Endodermal cell (in vitro differentiated cells): Measurements from ENCODE around the gene PNCK. TPM values are rescaled to one million over a fixed set of nuclear protein-coding genes. Genes with fewer than 3 reads are reported as not detected.
A peak's percentile ranks its signal among the peaks of the same experiment; 100 is the strongest.

Experiments
- DNase-seq: peaks from one replicate; pipeline ENCODE4 v3.0.0-alpha.2; 2017
- H3K27ac ChIP-seq: 2 replicates; pipeline ENCODE4 v1.5.1; 2013; ENCODE audit warnings: mild to moderate bottlenecking, low read depth, low read length, moderate library complexity
- H3K27me3 ChIP-seq: 2 replicates; pipeline ENCODE4 v1.6.1; 2013; ENCODE audit warnings: mild to moderate bottlenecking, low read length, moderate library complexity; ENCODE audit not compliant: insufficient read depth, control insufficient read depth, poor library complexity, severe bottlenecking
- H3K36me3 ChIP-seq: 2 replicates; pipeline ENCODE4 v1.7.0; 2013; ENCODE audit warnings: mild to moderate bottlenecking, low read length, moderate library complexity; ENCODE audit not compliant: control insufficient read depth, insufficient read depth
- H3K4me1 ChIP-seq: one replicate; pipeline ENCODE4 v1.7.0; 2013; ENCODE audit warnings: low read length; ENCODE audit not compliant: control insufficient read depth, insufficient read depth
- H3K4me3 ChIP-seq: 2 replicates; pipeline ENCODE4 v1.5.1; 2013; ENCODE audit warnings: mild to moderate bottlenecking, low read length, moderate library complexity
- H3K9ac ChIP-seq: 2 replicates; pipeline ENCODE4 v1.6.1; 2013; ENCODE audit warnings: mild to moderate bottlenecking, low read length, moderate library complexity; ENCODE audit not compliant: poor library complexity, severe bottlenecking; ENCODE audit errors: extremely low read depth
- H3K9me3 ChIP-seq: 2 replicates; pipeline ENCODE4 v1.6.1; 2013; ENCODE audit warnings: mild to moderate bottlenecking, low read length, moderate library complexity; ENCODE audit not compliant: control insufficient read depth
- H3K27ac Mint-ChIP-seq: 2 replicates; pipeline ENCODE4 v1.8.0; 2020; ENCODE audit warnings: mixed read lengths
- H3K27me3 Mint-ChIP-seq: 2 replicates; pipeline ENCODE4 v1.8.0; 2021; ENCODE audit warnings: mild to moderate bottlenecking, mixed read lengths; ENCODE audit not compliant: insufficient read depth
- H3K36me3 Mint-ChIP-seq: 2 replicates; pipeline ENCODE4 v1.8.0; 2020; ENCODE audit warnings: low read depth, mixed read lengths
- H3K4me1 Mint-ChIP-seq: 2 replicates; pipeline ENCODE4 v1.8.0; 2020; ENCODE audit warnings: mixed read lengths
- H3K4me3 Mint-ChIP-seq: 2 replicates; pipeline ENCODE4 v1.8.0; 2020; ENCODE audit warnings: mild to moderate bottlenecking, moderate library complexity, mixed read lengths
- H3K9me3 Mint-ChIP-seq: 2 replicates; pipeline ENCODE4 v1.8.0; 2020; ENCODE audit warnings: mild to moderate bottlenecking, mixed read lengths
- CTCF ChIP-seq: fragments of 200-600 bp; sonication (generic); conservative IDR thresholded peaks from 2 replicates; pipeline ENCODE4 v1.5.0; 2021; ENCODE audit warnings: antibody characterized with exemption, mild to moderate bottlenecking
- WGBS, 2 experiments: methylation state at CpG; one replicate each; pipeline versions ENCODE4 v1.1.5 to v1.1.7; 2013; ENCODE audit warnings: missing lambda C conversion rate in 2 of 2, mixed read lengths in 1 of 2; ENCODE audit not compliant: insufficient coverage in 1 of 2, insufficient read length in 1 of 2; 5-methylcytosine and 5-hydroxymethylcytosine counted together
- total RNA-seq, 2 donors: library from RNA; stranded (reverse); fragmentation: NEBNext Ultra II Directional in 1 of 2; extraction: Animal tissue kit (Norgen Biotek cat#: 25700) in 1 of 2; gene quantifications; 2 replicates in 1 of 2; 3 replicates in 1 of 2; pipeline ENCODE4 v1.2.1, GENCODE V29; 2021

The PNCK gene
- total RNA-seq, 2 donors from 2014 or later = 2.8 to 12.9 TPM

GRCh38 chrX:153688506-153688905, 14.9 kb upstream of the PNCK start:
- 0% methylated on average over 49 of the region's 57 CpGs; no CpG with 5 or more reads in 1 of the 2 experiments for WGBS, 2 experiments
- Histone ChIP-seq H3K9ac (no peak overlapping the region), H3K4me1 (no peaks in the 10 kb centered on the region), H3K27me3 (no peaks in the 10 kb centered on the region), H3K36me3 (no peaks in the 10 kb centered on the region), H3K27ac (no peak overlapping the region), H3K4me3 (no peak overlapping the region), H3K9me3 (no peaks in the 10 kb centered on the region)
- Mint-ChIP-seq H3K27me3 (no peaks in the 10 kb centered on the region), H3K9me3 (peaks cover 48% of the 10 kb centered on the region), H3K27ac (no peak overlapping the region), H3K4me1 (peaks cover 9% of the 10 kb centered on the region), H3K36me3 (peaks cover 7% of the 10 kb centered on the region), H3K4me3 (peak overlapping the region; percentile 40)
- no peak for DNase-seq
- TF ChIP-seq CTCF = no peak

- Mint-ChIP-seq H3K4me3 (peak overlapping the region; percentile 47), H3K36me3 (peaks cover 7% of the 10 kb centered on the region), H3K27me3 (no peaks in the 10 kb centered on the region), H3K4me1 (peaks cover 9% of the 10 kb centered on the region), H3K27ac (no peak overlapping the region), H3K9me3 (peaks cover 49% of the 10 kb centered on the region)
- H3K9ac ChIP-seq = no peak overlapping the region
- H3K4me3 ChIP-seq = no peak overlapping the region
- H3K27ac ChIP-seq = no peak overlapping the region
- no peak for DNase-seq
- TF ChIP-seq CTCF = no peak
- no peaks in the 10 kb centered on the region for H3K36me3 ChIP-seq
- H3K4me1 ChIP-seq = no peaks in the 10 kb centered on the region
- WGBS, 2 experiments = 0% methylated on average over 29 of the region's 69 CpGs; no CpG with 5 or more reads in 1 of the 2 experiments
- H3K9me3 ChIP-seq = no peaks in the 10 kb centered on the region
- H3K27me3 ChIP-seq = no peaks in the 10 kb centered on the region
Measured at GRCh38 chrX:153688071-153688470, 14.5 kb upstream of the PNCK start.

DNA sequence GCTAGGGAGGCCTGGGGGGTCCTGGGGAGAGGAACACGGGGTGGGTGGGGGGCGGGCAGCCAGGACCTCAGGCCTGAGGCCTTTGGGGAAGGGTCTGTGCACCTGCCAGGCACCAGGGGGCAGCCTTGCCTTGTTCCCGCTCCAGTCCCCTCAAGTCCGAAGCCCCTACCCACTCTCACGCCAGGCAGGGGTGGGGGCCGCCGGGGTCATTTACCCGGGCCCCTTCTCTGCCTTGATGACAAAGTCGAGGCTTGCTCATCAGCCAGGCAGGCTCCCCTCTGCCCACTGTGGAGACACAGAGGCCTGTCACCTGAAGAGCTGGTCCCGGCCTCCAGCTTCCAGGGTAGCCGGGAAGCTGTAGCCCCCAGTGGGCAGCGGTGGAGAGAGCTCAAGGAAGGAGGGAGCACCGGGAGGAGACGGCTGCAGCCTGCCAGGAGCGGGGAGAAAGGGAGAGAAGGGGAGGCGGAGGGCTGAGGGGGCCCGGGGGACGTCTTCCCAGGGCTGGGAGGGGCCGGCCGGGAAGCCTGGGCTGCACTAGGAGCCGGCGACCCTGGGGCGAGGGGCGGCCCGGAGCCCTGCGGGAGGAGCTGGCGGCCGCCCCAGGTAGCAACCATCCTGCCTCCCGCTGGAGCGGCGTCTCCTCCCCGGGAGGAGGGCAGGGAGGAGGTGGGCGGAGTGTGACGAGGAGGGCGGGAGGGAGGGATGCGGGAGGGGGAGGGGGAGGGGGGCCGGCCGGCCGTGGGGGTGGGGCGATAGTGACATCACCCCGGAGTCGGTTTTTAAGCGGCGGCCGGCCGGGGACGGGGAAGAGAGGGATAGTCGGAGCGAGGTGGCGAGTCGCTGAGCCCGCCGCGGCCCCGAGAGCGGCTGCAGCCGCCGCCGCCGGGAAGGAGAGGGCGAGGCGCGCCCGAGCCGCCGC, 13.8 kb upstream of the PNCK start, which contains the start of gene SLC6A8:
SLC6A8 (plus strand) TSS at position 806 of the 919 bp plus-strand sequence. CDS start 649 bp downstream, outside the sequence.
- Mint-ChIP-seq H3K27ac (peak within 1 kb of the TSS; percentile 64), H3K4me3 (peak within 1 kb of the TSS; percentile 47), H3K27me3 (no peaks in the 10 kb centered on the region), H3K36me3 (peaks cover 5% of the 10 kb centered on the region), H3K9me3 (peaks cover 50% of the 10 kb centered on the region), H3K4me1 (peaks cover 9% of the 10 kb centered on the region)
- peak; percentile 70 for TF ChIP-seq CTCF
- DNase-seq = peak; percentile 87
- no peaks in the 10 kb centered on the region for H3K36me3 ChIP-seq
- H3K4me1 ChIP-seq = no peaks in the 10 kb centered on the region
- H3K27ac ChIP-seq = peak within 1 kb of the TSS; percentile 96
- H3K27me3 ChIP-seq = no peaks in the 10 kb centered on the region
- no peaks in the 10 kb centered on the region for H3K9me3 ChIP-seq
- H3K9ac ChIP-seq = no peak within 1 kb of the TSS
- 1 to 17% methylated on average over 1 to 36 of the region's 66 CpGs for WGBS, 2 experiments
- no peak within 1 kb of the TSS for H3K4me3 ChIP-seq
